HG02642 (cell line): ENCODE results near the gene RAB3IL1.

Source experiments
- ATAC-seq: cut with Tn5 transposase; IDR thresholded peaks from one replicate; pipeline ENCODE4 v1.9.1; 2021; ENCODE audit warnings: mild to moderate bottlenecking; ENCODE audit not compliant: unreplicated experiment, poor library complexity

Gene RAB3IL1

DNA sequence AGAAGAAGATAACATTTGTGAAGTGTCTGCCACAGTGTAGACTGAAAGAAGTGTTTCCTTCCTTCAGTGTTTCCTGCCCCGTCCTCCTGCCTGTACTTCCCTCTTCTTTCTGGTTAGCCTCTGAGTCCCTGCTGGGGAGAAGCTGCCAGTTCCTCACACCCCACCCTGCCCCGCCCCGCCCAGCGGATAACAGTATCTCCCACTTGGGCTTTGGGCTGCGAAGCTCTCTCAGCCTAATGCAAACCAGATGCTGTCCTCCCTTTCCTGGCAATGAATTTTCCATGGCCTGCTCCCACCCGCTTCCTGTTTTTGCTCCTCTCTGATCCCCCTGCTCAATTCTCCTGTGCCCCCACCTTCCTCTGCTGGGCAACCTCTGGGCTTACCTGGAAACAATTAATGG, 5.2 kb upstream of the RAB3IL1 start:
- ATAC-seq = no peak

DNA sequence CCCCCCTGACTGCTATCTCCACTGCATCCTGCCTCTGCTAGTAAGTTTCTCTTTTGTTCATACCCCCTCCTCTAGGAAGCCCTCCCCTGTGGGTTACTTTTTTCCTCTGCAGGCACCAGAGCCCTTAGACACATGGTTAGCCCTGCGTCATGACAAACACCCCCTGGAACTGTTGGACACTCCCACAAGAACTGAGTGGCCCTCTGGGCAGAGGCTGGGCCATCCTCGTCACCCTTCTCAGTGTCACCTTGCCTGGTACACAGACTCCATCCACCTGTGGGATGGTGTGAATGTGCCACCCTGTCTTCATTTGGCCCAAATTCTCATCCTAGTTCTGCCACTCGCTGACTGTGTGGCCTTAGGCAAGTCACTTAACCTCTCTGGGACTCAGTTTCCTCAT, 4.1 kb upstream of the RAB3IL1 start:
- ATAC-seq = no peak

DNA sequence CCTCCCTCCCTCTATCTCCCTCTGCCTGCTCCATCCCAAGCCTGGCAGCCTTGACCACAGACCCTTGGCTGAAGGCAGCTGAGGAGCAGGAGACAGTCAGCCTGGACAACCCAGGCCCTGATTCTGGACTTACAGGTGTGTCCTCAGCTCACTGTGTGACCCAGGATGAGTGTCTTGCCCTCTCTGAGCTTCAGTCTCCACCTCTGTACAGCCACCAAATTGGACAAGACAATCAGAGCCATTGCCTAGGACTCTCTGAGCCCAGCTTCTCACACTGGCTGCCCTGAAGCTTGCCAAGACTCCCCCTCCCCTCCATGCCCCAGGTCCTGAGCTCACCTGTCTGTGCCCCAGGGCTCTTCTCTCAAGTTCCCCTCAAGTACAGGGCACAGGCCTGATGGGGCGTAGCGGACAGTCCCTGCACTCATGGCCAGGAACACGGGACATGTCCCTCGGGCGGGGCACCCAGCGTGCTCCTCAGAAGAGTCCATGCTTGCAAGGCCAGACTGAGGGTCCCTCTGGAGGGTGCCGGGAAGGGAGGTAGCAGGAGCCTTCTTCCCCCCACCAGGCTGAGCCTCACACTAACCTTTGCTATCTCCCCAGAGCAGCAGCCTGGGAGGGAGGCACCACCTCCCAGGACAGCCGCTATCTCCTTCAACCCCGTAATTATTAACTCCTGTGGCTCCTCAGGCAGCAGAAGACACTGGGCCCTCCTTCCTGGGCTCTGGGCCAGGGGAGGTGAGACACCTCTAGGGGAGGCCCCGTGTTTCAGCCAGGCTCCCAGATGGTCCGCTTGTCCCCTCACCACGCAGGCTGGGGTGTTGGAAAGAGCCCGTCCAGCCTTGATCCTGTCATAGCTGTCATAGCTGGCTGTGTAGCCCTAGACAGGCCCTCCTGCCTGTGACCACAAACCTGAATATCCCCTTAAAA, 2.6 kb upstream of the RAB3IL1 start:
- no peak for ATAC-seq

DNA sequence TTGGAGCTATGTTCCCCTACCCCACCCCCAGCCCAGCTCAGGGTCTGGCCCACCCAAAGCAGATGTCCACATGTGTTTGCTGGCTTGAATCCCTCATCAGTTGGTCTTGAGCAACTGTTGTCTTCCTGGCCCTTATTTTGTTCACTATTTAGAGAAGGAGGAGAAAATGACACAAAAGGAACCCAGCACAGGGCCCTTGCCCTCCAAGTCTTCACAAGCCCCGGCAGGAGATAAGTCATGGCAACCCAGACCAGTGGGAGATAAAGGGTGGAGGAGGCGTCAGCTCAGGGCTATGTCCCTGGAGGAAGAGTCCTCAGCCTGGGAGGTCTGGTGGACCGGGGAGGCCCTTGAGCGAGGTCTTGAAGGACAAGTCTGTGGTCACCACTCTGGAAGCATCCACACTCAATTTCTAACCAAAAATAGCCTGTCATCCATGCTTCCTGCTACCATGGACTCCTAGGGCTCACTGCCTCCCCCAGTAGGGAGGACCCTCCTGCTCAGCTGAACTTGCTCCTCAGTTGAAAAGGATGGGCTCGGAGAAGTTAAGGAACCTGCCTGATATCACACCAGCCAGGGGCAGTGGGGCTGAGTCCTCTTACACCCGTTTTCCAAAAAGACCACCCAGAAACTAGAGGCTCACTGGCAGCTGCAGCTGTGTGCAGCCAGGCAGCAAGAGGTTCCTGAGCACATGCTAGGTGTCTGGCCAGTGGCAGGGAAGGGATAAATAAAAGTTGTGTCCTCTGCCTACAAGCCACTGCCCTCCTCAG, 1.8 kb upstream of the RAB3IL1 start:
- no peak for ATAC-seq

DNA sequence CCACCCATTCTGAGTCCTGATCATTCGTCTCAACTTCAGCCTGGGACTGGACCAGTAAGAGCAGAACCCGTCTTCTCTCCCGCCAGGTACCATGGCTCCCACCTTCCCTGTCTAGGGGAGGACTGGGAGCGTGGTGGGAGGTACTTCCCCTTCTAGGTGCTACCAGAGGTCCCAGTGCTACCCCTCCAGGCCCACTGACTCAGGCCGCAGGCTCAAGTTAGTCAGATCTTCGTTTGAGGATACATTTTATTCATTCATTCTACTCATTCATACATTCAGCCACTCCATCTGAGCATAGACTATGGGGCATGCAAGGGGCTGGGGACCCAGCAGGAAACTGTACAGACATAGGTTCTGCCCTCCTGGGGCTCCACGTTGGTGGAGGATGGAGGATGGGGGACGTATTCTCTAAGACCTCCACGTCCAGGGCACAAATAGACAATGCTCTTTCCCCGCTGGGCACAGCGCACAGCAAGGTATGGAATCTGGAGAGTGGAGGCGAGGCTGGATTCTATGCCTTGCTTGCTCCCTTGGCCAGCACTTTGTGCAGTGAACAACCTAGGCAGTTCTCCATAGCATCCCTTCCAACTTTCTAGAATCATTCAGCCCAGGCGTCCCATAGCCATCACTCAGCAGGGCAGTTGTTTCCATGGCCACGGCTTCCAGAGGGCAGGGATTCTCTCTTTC, 1.0 kb upstream of the RAB3IL1 start:
- no peak for ATAC-seq

DNA sequence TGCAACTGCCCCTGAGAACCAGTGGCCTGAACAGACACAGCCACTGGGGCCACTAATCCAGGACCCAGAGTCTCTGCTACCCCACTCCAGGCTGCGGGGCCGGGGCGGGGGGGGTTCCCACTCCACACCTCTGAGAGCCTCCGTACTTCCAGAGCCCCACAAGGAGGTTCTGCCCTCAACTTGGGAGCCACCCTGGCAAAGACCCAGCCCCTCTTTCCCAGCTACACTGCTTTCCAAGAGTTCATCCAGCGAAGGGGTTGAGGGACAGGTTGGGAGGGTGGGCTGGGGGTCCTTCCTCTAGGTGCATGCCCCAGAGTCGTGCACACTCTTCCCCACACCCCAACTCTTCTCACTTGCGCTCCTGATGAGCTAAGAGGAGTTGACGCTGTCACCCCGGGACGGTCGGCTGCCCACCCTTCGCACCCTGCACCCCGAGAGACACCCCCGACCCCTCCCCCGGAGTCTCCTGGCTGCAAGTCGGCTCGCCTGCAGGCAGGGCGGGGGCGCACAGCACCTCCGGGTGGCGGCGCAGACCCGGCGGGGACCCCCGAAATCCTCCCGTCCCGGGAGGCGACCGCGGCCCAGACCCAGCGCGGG, 531 bp downstream of the RAB3IL1 start:
- ATAC-seq = no peak

DNA sequence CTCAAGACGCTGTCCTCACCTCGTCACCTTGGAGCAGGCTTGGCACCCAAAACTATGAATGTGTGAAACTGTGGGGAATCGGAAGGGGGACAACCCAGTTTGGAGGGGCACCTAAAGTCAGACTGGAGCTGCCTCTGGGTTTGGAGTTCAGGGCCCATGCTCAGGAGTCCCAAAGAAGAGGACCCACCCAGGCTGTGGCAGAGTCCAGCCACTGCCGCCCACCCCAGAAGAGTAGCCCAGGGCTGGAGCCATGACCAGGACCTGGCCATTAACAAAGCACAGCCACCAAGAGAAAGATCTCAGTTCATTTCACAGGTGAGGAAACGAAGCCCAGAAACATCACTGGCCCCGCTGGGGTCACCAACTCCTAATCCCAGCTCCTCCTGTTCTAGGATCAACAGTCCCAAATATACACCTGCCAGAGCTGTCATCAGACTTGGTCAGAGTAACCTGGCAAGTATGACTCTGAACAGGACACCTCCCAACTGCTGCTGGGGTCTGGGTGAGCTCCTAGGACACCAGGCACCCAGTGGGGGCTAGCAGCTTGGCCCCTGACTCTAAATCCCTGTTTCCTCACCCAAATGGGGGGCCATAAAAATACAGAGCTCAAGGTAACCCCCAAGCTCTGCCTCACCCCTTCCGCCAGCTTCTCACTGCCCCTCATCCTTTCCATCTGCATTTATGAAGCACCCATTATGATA, 2.7 kb downstream of the RAB3IL1 start:
- no peak for ATAC-seq

DNA sequence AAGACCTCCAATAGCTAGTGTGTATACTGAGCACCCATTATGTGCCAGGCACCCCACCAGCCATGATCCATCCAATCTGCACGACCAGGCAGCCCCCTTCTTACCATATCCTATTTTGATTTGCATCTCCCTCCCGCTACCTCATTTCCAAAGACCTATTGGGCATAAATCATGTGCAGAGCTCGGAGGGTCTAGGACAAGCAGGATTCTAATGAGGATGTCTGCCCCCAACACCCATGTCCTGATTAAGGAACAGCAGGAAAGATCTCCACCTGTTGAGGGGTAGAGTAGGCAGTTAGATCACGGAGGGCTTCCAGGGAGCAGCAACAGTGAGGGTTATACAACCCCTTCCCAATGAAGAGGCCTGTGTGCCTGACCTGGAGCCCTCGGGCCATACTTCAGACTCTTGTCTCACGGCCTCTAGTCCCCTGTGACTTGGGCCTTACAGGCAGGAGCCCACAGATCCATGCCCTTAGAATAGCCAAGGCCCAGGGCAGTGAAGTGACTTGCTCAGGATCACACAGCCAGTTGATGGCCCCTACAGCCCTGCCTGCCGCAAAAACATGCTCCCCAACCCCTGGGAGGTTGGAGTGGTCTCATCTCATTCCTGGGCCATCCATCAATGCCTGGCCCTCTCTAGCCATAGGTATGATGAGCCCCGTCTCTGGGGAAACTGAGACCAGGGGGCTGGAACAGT, 3.5 kb downstream of the RAB3IL1 start:
- no peak for ATAC-seq

DNA sequence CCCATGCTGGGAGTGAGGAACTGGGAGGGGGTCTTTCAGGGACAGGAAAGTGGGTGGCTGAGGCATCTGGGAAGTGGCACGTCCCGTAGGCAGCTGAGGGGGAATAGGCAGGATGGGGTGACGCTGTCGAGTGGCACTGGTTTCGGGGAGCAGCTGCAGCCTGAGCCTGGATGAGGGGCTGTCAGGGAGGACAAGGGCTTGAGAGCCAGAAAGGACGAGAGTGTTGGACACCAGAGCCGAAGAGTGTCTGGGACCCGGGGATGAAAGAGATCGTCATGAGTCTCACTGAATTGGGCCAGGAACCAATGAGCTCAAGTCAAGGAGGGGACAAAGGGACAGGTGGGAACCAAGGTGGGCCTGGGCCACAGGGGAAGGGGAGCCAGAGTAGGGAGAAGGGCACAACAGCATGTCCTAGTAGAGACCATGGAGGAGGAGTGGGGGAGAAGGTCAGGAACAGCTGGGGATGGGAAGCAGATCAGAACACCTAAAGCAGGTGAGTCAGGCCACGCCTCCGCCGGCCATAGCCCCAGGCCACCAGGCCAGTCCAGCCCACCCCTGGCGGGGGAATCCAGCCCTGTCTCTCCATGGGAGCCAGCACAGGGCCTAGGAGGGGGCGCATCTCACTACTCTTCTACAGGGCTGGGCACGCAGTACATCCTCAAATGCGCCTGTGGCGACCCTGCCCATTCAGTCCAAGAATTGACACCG, 4.2 kb downstream of the RAB3IL1 start:
- ATAC-seq = no peak

DNA sequence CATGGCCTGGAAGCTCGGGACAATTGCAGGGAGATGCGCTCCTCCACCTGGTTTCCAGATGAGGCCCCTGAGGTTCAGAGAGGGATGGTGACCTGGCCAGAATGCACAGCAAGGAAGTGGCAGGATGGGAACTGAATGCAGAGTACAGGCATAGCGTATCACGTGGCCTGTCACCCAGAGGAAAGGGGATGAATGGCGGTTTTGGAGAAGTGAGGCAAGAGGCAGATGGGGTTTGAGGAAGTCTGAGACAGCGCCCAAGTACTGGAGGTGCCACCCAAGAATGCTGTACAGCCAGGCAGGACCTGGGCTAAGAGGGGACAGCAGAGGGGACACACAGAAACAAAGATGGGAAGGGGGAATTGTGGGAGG, 4.9 kb downstream of the RAB3IL1 start:
- ATAC-seq = no peak

DNA sequence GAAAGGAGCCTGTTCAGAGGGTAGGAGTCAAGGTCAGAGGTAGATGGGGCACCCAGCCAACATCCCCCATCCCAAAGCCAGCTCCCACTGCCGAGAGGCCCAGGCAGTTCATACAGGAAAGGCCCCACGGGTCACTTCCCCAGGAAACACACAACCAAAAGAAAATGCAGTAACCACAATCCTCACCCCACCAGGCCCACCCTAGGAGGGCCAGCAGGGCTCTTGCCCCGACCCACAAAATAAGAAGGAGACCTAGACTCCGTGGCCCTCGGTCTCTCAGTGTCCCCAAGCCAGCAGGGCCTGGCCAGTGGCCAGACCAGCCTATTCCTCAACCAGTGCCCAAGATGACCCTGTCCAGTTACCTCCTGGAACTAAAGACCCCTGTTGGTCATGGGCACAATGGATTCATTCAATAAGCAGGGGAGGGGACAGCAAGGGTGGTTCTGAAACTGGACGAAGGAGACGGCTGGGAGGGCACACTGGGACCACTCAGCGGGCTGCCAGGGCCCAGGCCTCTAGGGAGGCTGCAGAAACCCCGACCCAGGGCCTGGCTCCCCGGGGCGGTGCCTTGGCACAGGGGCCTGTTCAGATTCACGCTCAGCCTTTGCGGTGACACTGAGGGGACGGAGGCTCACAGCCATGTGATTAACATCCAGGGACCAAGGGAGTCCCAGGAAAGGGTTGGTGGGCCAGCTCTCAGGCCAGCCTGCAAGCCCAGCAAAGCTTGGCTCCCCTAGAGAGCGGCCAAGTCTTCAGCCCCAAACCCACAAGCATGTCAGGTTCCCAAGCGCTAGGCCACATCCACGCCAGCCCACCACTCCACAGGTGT, 5.5 kb downstream of the RAB3IL1 start:
- ATAC-seq = no peak

DNA sequence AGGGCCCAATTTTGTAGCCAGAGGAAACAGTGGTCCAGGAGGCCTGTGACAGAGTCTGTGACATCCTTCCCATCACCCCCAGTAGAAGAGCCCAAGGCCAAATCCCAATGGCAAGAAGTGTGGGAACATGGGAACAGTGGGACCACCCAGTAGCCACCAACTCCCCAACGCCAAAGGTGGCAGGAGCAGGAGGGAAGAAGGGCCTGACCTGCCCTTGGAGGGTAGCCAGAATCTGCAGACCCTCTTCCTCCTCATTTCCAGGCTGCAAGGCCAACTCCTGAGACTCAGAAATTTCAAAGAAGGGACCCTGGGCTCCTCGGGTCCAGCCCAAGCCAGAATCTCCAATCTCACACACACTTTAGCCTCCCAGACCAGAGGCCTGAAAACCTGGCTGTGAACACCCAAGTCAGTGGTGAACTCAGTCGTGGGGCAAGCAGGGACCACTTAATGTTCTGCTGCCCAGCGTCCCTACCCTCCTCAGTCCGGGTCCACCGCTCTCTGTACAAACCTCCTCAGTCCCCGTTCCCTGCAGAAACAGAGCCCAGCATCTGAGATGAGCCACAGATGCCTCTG, 6.2 kb downstream of the RAB3IL1 start:
- no peak for ATAC-seq

DNA sequence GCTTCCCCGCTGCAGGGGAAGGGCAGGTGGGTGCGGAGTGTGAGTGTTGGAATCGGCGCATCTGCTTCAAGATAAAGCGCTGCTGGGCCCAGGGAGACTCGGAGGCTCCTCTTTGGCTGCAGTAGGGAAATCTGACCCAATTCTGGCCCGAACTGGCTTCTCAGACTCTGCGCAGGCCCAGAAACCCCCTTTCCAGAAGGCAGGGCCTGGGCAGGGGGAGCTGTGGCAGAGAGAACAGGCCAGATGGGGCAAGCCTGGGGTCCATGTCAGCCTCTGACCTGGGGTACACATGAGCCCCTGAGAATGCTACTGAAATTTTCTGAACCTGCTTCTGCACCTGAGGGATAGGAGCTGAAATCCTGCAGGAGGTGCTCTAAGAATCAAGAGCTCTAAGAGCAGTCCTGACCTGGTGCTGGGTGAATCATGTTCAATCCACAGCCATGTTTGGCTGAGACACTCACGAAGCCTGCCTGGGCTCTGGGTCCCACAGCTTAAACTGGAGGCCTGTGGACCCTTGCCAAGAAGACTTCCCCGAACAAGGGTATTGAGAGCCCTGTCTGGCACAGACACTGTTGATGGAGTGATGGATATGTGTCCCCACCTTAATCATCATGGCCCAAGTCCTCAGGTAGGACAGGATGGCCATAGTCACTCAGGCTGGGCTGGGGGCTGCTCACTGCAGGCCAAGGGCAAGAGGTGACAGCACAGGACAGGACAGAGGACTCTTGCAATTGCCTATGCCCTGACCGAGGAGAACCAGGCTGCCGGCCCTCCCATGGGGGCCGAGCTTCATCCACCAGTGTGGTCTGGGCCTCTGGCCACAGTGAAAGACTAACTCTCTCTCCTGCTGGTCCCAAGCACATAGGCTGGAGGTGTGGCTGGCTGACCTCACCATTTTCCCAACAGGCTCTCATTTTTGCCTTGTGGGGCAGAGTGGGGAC, 6.9 kb downstream of the RAB3IL1 start:
- no peak for ATAC-seq

DNA sequence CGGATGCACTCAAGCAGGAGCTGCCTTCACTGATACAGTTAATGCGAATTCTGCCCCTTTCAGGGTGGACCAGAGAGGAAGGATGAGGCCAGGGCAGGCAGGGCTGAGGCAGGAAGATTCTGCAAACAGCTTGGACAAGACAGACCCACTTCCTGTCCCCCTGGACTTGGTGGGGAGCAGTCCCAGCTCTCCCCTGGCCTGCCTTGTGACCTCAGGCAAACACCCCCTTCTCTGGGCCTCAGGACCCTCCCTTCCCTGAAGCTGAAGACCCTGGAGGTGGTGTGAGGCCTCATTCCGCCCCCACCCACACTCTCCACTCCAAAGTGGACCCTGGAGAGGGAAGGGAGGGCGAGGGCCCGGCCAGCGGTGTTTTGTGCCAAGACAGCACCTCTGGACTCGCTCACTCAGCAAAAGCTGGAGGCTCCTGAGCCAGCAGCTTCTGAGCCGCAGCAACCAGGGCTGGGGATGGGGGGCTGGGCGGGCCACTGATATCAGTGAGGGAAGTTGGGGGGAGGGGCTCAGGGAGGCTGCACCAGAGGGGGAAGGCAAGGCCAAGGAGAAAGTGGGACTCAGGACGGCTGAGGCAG, 8.5 kb downstream of the RAB3IL1 start:
- ATAC-seq = no peak

DNA sequence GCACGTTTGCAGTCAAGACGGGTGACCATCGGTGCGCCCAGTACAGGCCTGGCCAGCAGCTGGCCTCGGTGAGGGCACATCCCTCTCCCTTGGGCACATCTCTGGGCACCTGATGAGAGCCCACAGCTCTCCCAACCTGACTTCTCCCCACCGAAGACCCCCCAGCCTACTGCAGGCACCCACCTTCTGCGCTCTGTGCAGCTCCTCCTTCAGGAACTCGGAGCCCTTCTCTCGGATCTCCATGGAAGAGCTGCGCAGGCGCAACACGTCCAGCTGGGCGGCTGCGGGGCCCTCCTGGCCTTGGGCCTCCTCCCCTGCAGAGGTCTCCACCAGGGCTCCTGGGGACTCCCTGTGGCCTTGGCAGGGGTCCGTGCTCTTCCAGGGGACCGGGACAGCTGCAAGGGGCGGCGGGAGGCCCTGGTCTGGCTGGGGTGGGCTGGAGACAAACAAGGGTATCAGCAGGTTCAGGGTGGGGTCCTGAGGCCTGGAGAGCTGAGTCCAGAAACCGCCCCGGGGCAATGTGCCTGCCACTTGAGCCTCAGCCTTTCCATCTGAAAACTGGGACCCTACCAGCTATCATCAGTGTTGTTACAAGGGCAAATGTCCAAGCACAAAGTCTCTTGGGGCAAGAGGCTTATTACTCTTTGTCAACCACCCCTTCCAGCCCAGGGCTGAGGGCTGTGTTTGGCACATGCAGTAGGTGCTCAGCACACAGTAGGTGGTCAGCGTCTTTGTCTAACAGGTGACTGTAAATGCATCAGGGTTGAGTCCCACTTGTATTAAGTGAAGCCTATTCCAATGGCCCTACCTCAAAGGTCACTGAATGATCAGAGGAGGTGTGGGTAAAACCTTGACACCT, 9.3 kb downstream of the RAB3IL1 start:
- no peak for ATAC-seq
